Neutrophil (primary cell): ENCODE results near the gene PDE3A.

ENCODE experiments used
- H3K27ac ChIP-seq: fragments of 200-600 bp; sonication (generic); 2 replicates; pipeline ENCODE4 v1.5.1; 2016; ENCODE audit warnings: mild to moderate bottlenecking, moderate library complexity
- H3K27me3 ChIP-seq: fragments of 200-600 bp; sonication (generic); 2 replicates; pipeline ENCODE4 v1.6.0; 2016; ENCODE audit warnings: mild to moderate bottlenecking
- H3K36me3 ChIP-seq: fragments of 200-600 bp; sonication (generic); 2 replicates; pipeline ENCODE4 v1.5.1; 2017
- H3K4me1 ChIP-seq, 2 experiments: fragments of 200-600 bp in 1 of 2; sonication (generic) in 1 of 2; 1 replicate in 1 of 2; 2 replicates in 1 of 2; pipeline versions ENCODE4 v1.5.1 to v1.6.1; 2013 to 2016; ENCODE audit warnings: low read depth in 1 of 2, low read length in 1 of 2, mild to moderate bottlenecking in 1 of 2, moderate library complexity in 1 of 2; ENCODE audit not compliant: control insufficient read depth in 1 of 2, insufficient read depth in 1 of 2
- H3K4me3 ChIP-seq, 2 experiments: fragments of 200-600 bp in 1 of 2; sonication (generic) in 1 of 2; 1 replicate in 1 of 2; 2 replicates in 1 of 2; pipeline ENCODE4 v1.5.1; 2013 to 2016; ENCODE audit warnings: low read depth in 1 of 2, low read length in 1 of 2, mild to moderate bottlenecking in 1 of 2, moderate library complexity in 1 of 2
- H3K9me3 ChIP-seq: fragments of 200-600 bp; sonication (generic); 2 replicates; pipeline ENCODE4 v1.5.1; 2016
- CTCF ChIP-seq: fragments of 200-600 bp; sonication (generic); IDR thresholded peaks from 2 replicates; pipeline ENCODE4 v1.5.1; 2016; ENCODE audit warnings: antibody characterized with exemption

Gene PDE3A

DNA sequence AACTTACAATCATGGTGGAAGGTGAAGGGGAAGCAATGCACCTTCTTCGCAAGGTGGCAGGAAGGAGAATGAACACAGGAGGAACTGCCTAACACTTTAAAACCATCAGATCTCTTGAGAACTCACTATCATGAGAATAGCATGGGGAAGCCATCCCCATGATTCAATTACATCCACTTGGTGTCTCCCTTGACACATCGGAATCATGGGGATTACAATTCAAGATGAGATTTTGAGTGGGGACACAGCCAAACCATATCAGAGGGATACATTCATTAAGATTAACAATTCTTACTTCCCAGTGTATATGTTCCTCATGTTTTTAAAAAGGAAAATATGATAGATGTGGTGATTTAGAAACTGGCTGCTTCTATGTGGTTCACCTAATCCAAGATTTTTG, 117.9 kb downstream of the PDE3A start:
- Histone ChIP-seq H3K36me3 (no peaks in the 10 kb centered on the region), H3K9me3 (no peaks in the 10 kb centered on the region), H3K4me3 (no peak overlapping the region), H3K27me3 (no peaks in the 10 kb centered on the region), H3K4me1 (no peaks in the 10 kb centered on the region), H3K27ac (no peak overlapping the region)
- TF ChIP-seq CTCF = no peak

DNA sequence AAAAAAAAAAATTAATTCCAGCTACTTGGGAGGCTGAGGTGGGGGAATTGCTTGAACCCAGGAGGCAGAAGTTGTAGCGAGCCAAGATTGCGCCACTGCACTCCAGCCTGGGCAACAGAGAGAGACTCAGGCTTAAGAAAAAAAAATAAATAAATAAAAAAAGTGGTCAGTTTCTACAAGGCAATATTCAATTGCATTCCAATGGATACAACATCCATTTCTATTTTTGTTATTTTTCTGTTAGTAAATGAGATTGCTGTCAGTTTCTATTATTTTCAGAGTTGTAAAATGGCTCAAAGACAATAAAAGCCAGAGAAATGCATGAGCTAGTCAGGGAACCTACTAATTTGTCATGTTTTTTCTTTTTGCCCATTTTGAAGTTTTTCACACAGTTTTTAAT, 119.2 kb downstream of the PDE3A start:
- Histone ChIP-seq H3K36me3 (no peaks in the 10 kb centered on the region), H3K27me3 (no peaks in the 10 kb centered on the region), H3K27ac (no peak overlapping the region), H3K9me3 (no peaks in the 10 kb centered on the region), H3K4me1 (peaks cover 0 to 4% of the 10 kb centered on the region in 2 experiments), H3K4me3 (no peak overlapping the region)
- no peak for TF ChIP-seq CTCF

GRCh38 chr12:20489645-20490044, 121.3 kb downstream of the PDE3A start:
- Histone ChIP-seq H3K9me3 (no peaks in the 10 kb centered on the region), H3K4me1 (peaks cover 0 to 5% of the 10 kb centered on the region in 2 experiments), H3K4me3 (no peak overlapping the region), H3K36me3 (no peaks in the 10 kb centered on the region), H3K27ac (no peak overlapping the region), H3K27me3 (no peaks in the 10 kb centered on the region)
- no peak for TF ChIP-seq CTCF

DNA sequence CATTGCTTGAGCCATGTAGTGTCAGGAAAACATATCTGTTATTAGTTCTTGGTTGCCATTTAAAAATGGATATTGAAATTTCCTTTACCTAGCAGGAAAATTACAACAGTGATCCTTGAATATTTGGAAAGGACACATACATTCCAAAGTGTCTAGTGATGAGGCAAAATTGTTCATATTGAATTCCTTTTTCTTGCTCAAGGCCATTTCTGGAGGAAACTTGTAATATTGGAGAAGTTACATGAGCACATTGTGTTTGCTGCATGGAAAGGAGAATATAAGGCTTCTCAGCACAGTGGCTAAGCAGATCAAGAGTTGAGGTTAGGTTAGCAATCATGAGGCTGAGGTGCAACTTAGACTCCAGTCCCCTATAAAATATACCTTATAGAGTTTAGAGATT, 121.9 kb downstream of the PDE3A start:
- H3K9me3 ChIP-seq = no peaks in the 10 kb centered on the region
- no peaks in the 10 kb centered on the region for H3K36me3 ChIP-seq
- no peak overlapping the region for H3K27ac ChIP-seq
- no peaks in the 10 kb centered on the region for H3K27me3 ChIP-seq
- H3K4me1 ChIP-seq = peaks cover 0 to 5% of the 10 kb centered on the region in 2 experiments
- no peak for TF ChIP-seq CTCF
- H3K4me3 ChIP-seq = no peak overlapping the region

DNA sequence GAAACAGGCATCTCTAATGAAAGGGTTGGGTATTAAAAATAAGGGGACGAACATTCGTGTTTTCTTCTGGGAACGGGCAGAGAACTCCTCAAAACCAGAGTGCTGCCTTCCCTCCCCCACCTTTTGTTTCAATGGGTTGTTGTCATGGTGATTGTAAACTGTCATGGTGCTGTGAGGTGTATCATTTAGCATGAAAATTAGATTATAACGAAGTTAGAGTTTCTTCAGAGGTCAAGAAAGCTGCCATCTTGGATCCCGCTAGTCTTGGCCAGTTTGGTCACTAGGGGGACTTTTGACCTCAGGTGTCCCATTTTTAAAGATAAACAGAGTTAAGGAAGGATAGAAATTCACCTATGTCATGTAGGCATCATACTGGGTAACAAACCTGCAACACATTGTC, 123.0 kb downstream of the PDE3A start:
- no peaks in the 10 kb centered on the region for H3K36me3 ChIP-seq
- no peaks in the 10 kb centered on the region for H3K27me3 ChIP-seq
- H3K9me3 ChIP-seq = no peaks in the 10 kb centered on the region
- TF ChIP-seq CTCF = no peak
- H3K4me3 ChIP-seq = no peak overlapping the region
- H3K27ac ChIP-seq = no peak overlapping the region
- peaks cover 0 to 5% of the 10 kb centered on the region in 2 experiments for H3K4me1 ChIP-seq

GRCh38 chr12:20492251-20492760, 124.0 kb downstream of the PDE3A start:
- H3K27me3 ChIP-seq = no peaks in the 10 kb centered on the region
- H3K9me3 ChIP-seq = no peaks in the 10 kb centered on the region
- H3K4me3 ChIP-seq = no peak overlapping the region
- no peak overlapping the region for H3K27ac ChIP-seq
- no peaks in the 10 kb centered on the region for H3K36me3 ChIP-seq
- peaks cover 0 to 5% of the 10 kb centered on the region in 2 experiments for H3K4me1 ChIP-seq
- TF ChIP-seq CTCF = no peak
